ENCODE measurements around the gene DGKI. TPM values are rescaled to one million over a fixed set of nuclear protein-coding genes. Genes with fewer than 3 reads are reported as not detected.

Gene DGKI
- total RNA-seq, 4 donors from 2014 or later, result 0.42 to 6.2 (median 2.0) TPM

- TF ChIP-seq POLR2A (IDR thresholded peaks at IDR 0.05), result no peak
- no peak for TF ChIP-seq EP300 (IDR thresholded peaks at IDR 0.05)
- no peak for TF ChIP-seq CTCF (IDR thresholded peaks at IDR 0.05)
- no peak for TF ChIP-seq POLR2AphosphoS5 (IDR thresholded peaks at IDR 0.05)
- Histone ChIP-seq H3K27ac (no peak overlapping the region), H3K36me3 (peaks cover 25% of the 10 kb centered on the region), H3K9me3 (no peaks in the 10 kb centered on the region), H3K4me3 (no peak overlapping the region), H3K4me1 (no peaks in the 10 kb centered on the region), H3K27me3 (no peaks in the 10 kb centered on the region)
- DNase-seq (ENCODE audit: low spot score in 2 of 2), result no peak
- 42% methylated on average over 3 of the region's 3 CpGs for WGBS
Measured at GRCh38 chr7:137890449-137890921, 43.7 kb upstream of the DGKI start.

GRCh38 chr7:137888241-137888640, 41.5 kb upstream of the DGKI start:
- 77% methylated on average over 2 of the region's 2 CpGs for WGBS
- TF ChIP-seq POLR2A (IDR thresholded peaks at IDR 0.05) (no peak), CTCF (IDR thresholded peaks at IDR 0.05) (no peak), EP300 (IDR thresholded peaks at IDR 0.05) (no peak)
- H3K9me3 ChIP-seq, result no peaks in the 10 kb centered on the region
- H3K4me1 ChIP-seq, result no peaks in the 10 kb centered on the region
- H3K4me3 ChIP-seq, result no peak overlapping the region
- no peak overlapping the region for H3K27ac ChIP-seq
- no peaks in the 10 kb centered on the region for H3K27me3 ChIP-seq
- peaks cover 33% of the 10 kb centered on the region for H3K36me3 ChIP-seq
- DNase-seq (ENCODE audit: low spot score in 2 of 2), result no peak

- Histone ChIP-seq H3K27ac (no peak overlapping the region), H3K27me3 (no peaks in the 10 kb centered on the region), H3K36me3 (peaks cover 46% of the 10 kb centered on the region), H3K4me1 (no peaks in the 10 kb centered on the region), H3K9me3 (no peaks in the 10 kb centered on the region), H3K4me3 (no peak overlapping the region)
- DNase-seq (ENCODE audit: low spot score in 2 of 2), result no peak
- TF ChIP-seq CTCF (IDR thresholded peaks at IDR 0.05) (no peak), EP300 (IDR thresholded peaks at IDR 0.05) (no peak), POLR2A (IDR thresholded peaks at IDR 0.05) (no peak), POLR2AphosphoS5 (IDR thresholded peaks at IDR 0.05) (no peak)
- WGBS, result 68% methylated on average over 2 of the region's 2 CpGs
Measured at GRCh38 chr7:137886746-137887145, 40.0 kb upstream of the DGKI start.

- WGBS, result 67% methylated on average over 3 of the region's 3 CpGs
Measured at GRCh38 chr7:137886281-137886680, 39.5 kb upstream of the DGKI start.

GRCh38 chr7:137885678-137886077, 38.9 kb upstream of the DGKI start:
- TF ChIP-seq POLR2A (IDR thresholded peaks at IDR 0.05), result no peak
- no peak for TF ChIP-seq POLR2AphosphoS5 (IDR thresholded peaks at IDR 0.05)
- TF ChIP-seq CTCF (IDR thresholded peaks at IDR 0.05), result no peak
- TF ChIP-seq EP300 (IDR thresholded peaks at IDR 0.05), result no peak
- 79% methylated on average over 5 of the region's 5 CpGs for WGBS
- DNase-seq (ENCODE audit: low spot score in 2 of 2), result no peak
- peaks cover 53% of the 10 kb centered on the region for H3K36me3 ChIP-seq
- H3K4me3 ChIP-seq, result no peak overlapping the region
- no peaks in the 10 kb centered on the region for H3K9me3 ChIP-seq
- H3K27ac ChIP-seq, result peak overlapping the region; percentile 6
- no peaks in the 10 kb centered on the region for H3K4me1 ChIP-seq
- H3K27me3 ChIP-seq, result no peaks in the 10 kb centered on the region

More at GRCh38 chr7:137886281-137886680, 39.5 kb upstream of the DGKI start:
- H3K9me3 ChIP-seq, result no peaks in the 10 kb centered on the region
- no peak overlapping the region for H3K4me3 ChIP-seq
- no peaks in the 10 kb centered on the region for H3K27me3 ChIP-seq
- TF ChIP-seq POLR2A (IDR thresholded peaks at IDR 0.05) (no peak), CTCF (IDR thresholded peaks at IDR 0.05) (no peak), POLR2AphosphoS5 (IDR thresholded peaks at IDR 0.05) (no peak), EP300 (IDR thresholded peaks at IDR 0.05) (no peak)
- peak overlapping the region; percentile 6 for H3K27ac ChIP-seq
- H3K36me3 ChIP-seq, result peaks cover 47% of the 10 kb centered on the region
- no peaks in the 10 kb centered on the region for H3K4me1 ChIP-seq
- DNase-seq (ENCODE audit: low spot score in 2 of 2), result no peak

Data from suprapubic skin (tissue), 4 donors.